Ectodermal cell (in vitro differentiated cells): Measurements from ENCODE around the gene CYP4F12.
"Not testable (repeated sequence)": the region's sequence is repeated elsewhere in the genome, so short reads cannot be mapped to it uniquely, and the experiment has no call there.

Experiments used
- H3K27ac ChIP-seq: 2 replicates; pipeline ENCODE4 v1.7.0; 2013; ENCODE audit warnings: mild to moderate bottlenecking, low read depth, low read length; ENCODE audit not compliant: insufficient read depth, poor library complexity, severe bottlenecking
- H3K27me3 ChIP-seq: 2 replicates; pipeline ENCODE4 v1.7.0; 2013; ENCODE audit warnings: mild to moderate bottlenecking, low read length; ENCODE audit not compliant: insufficient read depth, control insufficient read depth, poor library complexity, severe bottlenecking
- H3K36me3 ChIP-seq: one replicate; pipeline ENCODE4 v1.7.0; 2013; ENCODE audit warnings: low read length; ENCODE audit not compliant: control insufficient read depth, insufficient read depth
- H3K4me1 ChIP-seq: one replicate; pipeline ENCODE4 v1.7.0; 2013; ENCODE audit warnings: low read length; ENCODE audit not compliant: control insufficient read depth, insufficient read depth
- H3K4me3 ChIP-seq: 2 replicates; pipeline ENCODE4 v1.7.0; 2013; ENCODE audit warnings: low read depth, low read length, control low read depth; ENCODE audit not compliant: insufficient read depth
- H3K9me3 ChIP-seq: 2 replicates; pipeline ENCODE4 v1.7.0; 2013; ENCODE audit warnings: mild to moderate bottlenecking, low read length, moderate library complexity; ENCODE audit not compliant: control insufficient read depth
- WGBS, 2 experiments: methylation state at CpG; one replicate each; pipeline ENCODE4 v1.1.7; 2013; ENCODE audit warnings: missing lambda C conversion rate in 2 of 2; 5-methylcytosine and 5-hydroxymethylcytosine counted together

The CYP4F12 gene

GRCh38 chr19:15673176-15673654 lies 328 bp downstream of the CYP4F12 start:
- WGBS, 2 experiments, result 28 to 29% methylated on average over 9 of the region's 9 CpGs
- Histone ChIP-seq H3K27me3 (no peaks in the 10 kb centered on the region), H3K9me3 (peaks cover 8% of the 10 kb centered on the region), H3K36me3 (no peaks in the 10 kb centered on the region), H3K4me3 (no peak overlapping the region), H3K27ac (no peak overlapping the region), H3K4me1 (no peaks in the 10 kb centered on the region)

- H3K9me3 ChIP-seq, result peaks cover 6% of the 10 kb centered on the region
- 37 to 41% methylated on average over 2 to 3 of the region's 3 CpGs for WGBS, 2 experiments
- no peak overlapping the region for H3K4me3 ChIP-seq
- no peaks in the 10 kb centered on the region for H3K4me1 ChIP-seq
- no peaks in the 10 kb centered on the region for H3K27me3 ChIP-seq
- no peaks in the 10 kb centered on the region for H3K36me3 ChIP-seq
- H3K27ac ChIP-seq, result no peak overlapping the region
Measured at GRCh38 chr19:15675560-15675959, 2.7 kb downstream of the CYP4F12 start.

DNA sequence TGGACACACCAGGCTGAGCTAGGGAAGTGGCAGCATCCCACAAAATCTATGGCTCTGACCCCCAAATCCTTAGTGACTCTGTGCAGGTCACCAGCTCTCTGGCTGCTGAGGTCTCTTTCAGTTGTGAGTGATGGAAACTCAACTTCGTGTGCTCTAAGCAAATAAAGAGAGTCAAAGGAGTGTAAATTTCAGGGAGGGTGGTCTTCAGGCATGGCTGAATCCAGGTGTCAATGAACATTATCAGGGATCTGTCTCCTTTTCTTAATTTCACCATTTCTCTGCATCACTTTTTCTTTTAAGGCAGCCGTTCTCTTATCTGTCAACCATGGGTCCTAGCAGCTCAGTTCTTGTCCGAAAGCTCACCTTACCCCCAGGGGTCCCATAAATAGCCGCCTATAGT lies 6.2 kb downstream of the CYP4F12 start:
- no peaks in the 10 kb centered on the region for H3K9me3 ChIP-seq
- H3K4me3 ChIP-seq, result no peak overlapping the region
- WGBS, 2 experiments, result 24 to 40% methylated on average over 2 to 3 of the region's 4 CpGs

DNA sequence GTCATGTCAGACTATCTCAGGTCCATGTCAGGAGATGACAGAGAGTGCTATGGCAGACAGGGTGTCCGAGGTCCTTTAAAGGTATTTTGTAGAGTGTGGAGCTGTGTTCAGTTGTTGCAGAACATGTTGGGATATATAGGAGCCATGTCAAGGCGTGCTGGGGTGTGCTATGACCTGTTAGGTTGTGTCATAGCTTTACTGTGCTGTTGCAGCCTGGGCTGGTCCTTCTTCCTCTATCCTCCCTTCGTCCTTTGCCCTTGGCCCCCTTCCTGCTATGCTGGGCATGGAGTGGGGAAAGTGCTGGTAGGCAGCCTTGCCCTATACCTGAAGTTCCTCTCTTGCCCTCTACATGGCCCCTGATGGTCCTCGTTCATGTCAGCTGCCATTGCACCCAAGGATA lies 7.0 kb downstream of the CYP4F12 start:
- H3K4me1 ChIP-seq, H3K9me3 ChIP-seq, H3K4me3 ChIP-seq, H3K36me3 ChIP-seq, H3K27ac ChIP-seq, H3K27me3 ChIP-seq: not testable (repeated sequence)
- WGBS, 2 experiments, result 53 to 59% methylated on average over 4 of the region's 4 CpGs

More for the DNA sequence above, 6.2 kb downstream of the CYP4F12 start:
- Histone ChIP-seq H3K27ac (no peak overlapping the region), H3K36me3 (no peaks in the 10 kb centered on the region), H3K4me1 (no peaks in the 10 kb centered on the region), H3K27me3 (no peaks in the 10 kb centered on the region)

DNA sequence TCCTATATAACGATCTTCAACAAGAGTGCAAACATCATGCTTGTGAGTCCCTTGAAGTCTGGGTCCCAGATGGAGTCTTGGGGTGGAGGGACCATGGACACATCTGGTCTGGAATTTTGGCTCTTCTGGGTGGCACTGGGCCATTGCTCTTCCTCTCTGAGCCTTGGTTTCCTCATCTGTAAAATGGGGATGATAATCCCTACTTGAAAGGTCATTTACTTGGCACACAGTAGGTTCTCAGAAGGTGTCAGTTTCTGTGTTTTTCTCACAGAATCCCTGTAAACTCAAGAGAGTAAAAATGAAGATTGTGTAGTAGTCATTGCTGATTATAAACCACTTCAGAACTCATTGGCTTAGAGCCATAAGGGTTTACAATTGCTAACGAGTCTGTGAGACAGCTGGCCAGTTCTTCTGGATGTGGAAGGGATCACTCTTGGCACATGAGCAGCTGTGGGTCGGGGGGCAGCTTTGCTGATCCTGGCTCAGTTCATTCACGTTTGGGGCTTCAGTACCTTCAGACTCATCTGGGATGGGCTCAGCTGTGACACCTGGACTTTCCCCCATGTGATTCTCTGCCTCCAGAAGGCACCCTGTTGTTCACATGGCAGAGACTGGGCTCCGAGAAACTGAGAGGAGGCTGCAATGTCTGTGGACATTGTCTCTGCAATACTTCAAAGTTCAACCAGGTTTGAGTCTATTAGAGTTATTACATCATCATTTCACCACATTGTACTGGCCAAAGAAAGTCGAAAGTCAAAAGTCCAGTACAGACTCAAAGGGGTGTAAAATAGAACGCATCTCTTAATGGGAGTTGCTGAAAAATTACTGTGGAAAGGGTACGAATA lies 7.8 kb downstream of the CYP4F12 start:
- WGBS, 2 experiments, result 51 to 52% methylated on average over 8 of the region's 8 CpGs
- H3K4me3 ChIP-seq, result no peak overlapping the region
- H3K27me3 ChIP-seq, result no peaks in the 10 kb centered on the region
- no peaks in the 10 kb centered on the region for H3K9me3 ChIP-seq
- no peaks in the 10 kb centered on the region for H3K4me1 ChIP-seq
- H3K36me3 ChIP-seq, result no peaks in the 10 kb centered on the region
- no peak overlapping the region for H3K27ac ChIP-seq

DNA sequence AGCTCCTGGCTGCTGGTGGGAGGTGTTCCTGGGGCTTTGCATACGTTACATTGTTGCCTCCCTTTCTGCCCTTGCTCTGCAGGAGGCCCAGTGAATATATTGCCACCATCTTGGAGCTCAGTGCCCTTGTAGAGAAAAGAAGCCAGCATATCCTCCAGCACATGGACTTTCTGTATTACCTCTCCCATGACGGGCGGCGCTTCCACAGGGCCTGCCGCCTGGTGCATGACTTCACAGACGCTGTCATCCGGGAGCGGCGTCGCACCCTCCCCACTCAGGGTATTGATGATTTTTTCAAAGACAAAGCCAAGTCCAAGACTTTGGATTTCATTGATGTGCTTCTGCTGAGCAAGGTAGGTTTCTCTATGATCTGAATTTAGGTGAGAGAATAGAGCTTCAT lies 10.5 kb downstream of the CYP4F12 start:
- peaks cover 2% of the 10 kb centered on the region for H3K9me3 ChIP-seq
- 83 to 85% methylated on average over 10 of the region's 10 CpGs for WGBS, 2 experiments
- no peak overlapping the region for H3K27ac ChIP-seq
- no peak overlapping the region for H3K4me3 ChIP-seq
- no peaks in the 10 kb centered on the region for H3K36me3 ChIP-seq
- H3K4me1 ChIP-seq, result no peaks in the 10 kb centered on the region
- no peaks in the 10 kb centered on the region for H3K27me3 ChIP-seq

DNA sequence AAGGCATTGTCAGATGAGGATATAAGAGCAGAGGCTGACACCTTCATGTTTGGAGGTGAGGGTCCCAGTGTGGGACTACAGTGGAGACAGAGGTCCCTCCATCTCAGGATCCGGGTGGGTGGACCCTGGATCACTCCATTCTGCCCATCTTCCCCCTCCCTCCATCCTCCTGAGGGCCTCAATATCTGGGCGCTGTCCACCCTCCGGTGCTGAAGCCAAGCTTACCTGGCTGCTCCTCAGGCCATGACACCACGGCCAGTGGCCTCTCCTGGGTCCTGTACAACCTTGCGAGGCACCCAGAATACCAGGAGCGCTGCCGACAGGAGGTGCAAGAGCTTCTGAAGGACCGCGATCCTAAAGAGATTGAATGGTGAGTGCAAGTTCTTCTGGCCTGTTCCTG lies 11.9 kb downstream of the CYP4F12 start:
- H3K36me3 ChIP-seq, result no peaks in the 10 kb centered on the region
- peaks cover 4% of the 10 kb centered on the region for H3K9me3 ChIP-seq
- no peak overlapping the region for H3K4me3 ChIP-seq
- no peak overlapping the region for H3K27ac ChIP-seq
- no peaks in the 10 kb centered on the region for H3K4me1 ChIP-seq
- WGBS, 2 experiments, result 59 to 64% methylated on average over 9 of the region's 9 CpGs
- no peaks in the 10 kb centered on the region for H3K27me3 ChIP-seq

DNA sequence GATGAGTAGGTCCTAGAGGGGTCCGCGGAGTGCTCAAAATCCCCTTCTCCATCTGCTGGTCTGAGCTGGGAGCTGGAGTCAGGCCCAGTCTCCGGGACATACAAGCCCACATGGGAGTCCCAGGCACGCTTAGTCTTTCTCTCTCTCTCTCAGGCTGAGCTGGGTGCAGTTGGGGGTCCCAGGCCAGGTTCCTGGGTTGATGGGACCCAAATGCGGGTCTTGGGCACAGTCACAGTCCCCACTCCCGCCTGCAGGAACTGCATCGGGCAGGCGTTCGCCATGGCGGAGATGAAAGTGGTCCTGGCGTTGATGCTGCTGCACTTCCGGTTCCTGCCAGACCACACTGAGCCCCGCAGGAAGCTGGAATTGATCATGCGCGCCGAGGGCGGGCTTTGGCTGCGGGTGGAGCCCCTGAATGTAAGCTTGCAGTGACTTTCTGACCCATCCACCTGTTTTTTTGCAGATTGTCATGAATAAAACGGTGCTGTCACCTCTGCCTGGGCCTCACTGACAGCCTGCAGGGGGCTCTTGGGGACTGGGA lies 23.8 kb downstream of the CYP4F12 start:
- no peaks in the 10 kb centered on the region for H3K4me1 ChIP-seq
- WGBS, 2 experiments, result 73 to 77% methylated on average over 19 of the region's 19 CpGs
- H3K9me3 ChIP-seq, result peaks cover 3% of the 10 kb centered on the region
- H3K36me3 ChIP-seq, result no peaks in the 10 kb centered on the region
- no peak overlapping the region for H3K27ac ChIP-seq
- H3K4me3 ChIP-seq, result no peak overlapping the region
- no peaks in the 10 kb centered on the region for H3K27me3 ChIP-seq

DNA sequence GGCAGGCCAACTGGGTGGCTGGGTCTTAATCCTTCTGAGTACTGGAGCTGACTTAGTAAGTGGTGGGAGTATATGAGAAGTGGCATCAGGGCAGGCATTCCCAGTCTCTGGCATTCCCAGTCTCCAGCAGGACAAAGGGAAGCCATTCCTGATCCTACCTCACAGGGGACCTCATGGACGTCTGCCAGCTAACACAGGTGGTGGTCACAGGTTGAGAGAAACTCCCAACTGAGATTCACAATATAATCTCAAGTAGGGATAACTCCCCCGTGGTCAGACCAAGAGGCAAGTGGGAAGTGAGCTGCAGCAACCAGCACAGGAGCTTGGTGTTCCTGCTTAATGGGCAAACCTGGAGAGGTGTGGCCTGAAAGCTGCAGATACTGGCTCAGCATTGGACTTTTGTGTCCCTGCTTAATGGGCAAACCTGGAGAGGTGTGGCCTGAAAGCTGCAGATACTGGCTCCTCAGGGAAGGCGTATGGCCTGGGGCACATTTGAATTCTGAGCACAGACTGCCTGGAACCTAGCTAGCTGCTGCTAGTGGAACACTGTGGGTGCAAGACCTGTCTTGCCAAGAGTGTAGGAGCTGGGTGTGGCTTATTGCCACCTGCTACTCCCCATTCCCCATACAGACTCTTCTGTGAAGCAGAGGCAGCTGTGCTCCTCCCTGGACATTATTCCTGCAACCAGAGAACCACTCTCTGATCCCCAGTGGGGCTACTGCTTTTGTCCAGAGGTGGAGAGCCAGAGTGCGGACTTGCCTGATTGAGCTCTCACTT lies 29.1 kb downstream of the CYP4F12 start:
- 56 to 70% methylated on average over 4 of the region's 4 CpGs for WGBS, 2 experiments
- H3K9me3 ChIP-seq, result no peaks in the 10 kb centered on the region
- H3K4me3 ChIP-seq, result no peak overlapping the region
- no peak overlapping the region for H3K27ac ChIP-seq
- H3K27me3 ChIP-seq, result no peaks in the 10 kb centered on the region
- H3K36me3 ChIP-seq, result no peaks in the 10 kb centered on the region
- H3K4me1 ChIP-seq, result no peaks in the 10 kb centered on the region

DNA sequence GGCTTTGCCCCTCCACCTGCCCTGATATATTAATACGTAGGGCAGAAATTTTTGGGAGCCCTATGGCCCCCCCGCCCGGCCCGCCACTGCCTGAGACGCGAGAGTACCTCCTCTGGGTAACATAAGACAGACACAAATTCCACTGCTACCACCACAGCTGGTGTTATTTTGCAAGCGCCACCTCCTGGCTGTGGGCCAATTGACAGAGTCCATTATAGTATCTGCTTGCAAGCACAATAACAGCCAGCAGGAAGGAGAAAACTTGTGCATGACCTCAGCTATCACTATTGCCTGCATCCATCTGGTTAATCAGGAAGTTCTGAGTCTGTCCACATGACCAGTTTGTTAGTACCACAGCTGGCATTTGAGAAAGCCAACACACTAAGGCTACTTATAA lies 29.6 kb downstream of the CYP4F12 start:
- Histone ChIP-seq H3K36me3 (no peaks in the 10 kb centered on the region), H3K4me1 (no peaks in the 10 kb centered on the region), H3K4me3 (no peak overlapping the region), H3K27ac (no peak overlapping the region), H3K27me3 (no peaks in the 10 kb centered on the region), H3K9me3 (no peaks in the 10 kb centered on the region)
- 76 to 81% methylated on average over 7 of the region's 7 CpGs for WGBS, 2 experiments
